ENCODE data around the gene OGDH. TPM values are rescaled to one million over a fixed set of nuclear protein-coding genes. Genes with fewer than 3 reads are reported as not detected.

OGDH gene
- total and polyA plus RNA-seq, 2 of the 13 experiments (the other 11 are each of a cell fraction or from before 2014, with no cell fraction given), result 17.4 to 25.4 TPM

GRCh38 chr7:44565097-44565794 is 41.2 kb upstream of the OGDH start (continued):
- TF ChIP-seq ZNF687 (CRISPR knock-in tag; IDR thresholded peaks at IDR 0.05) (peak; percentile 74), ZNF543 (CRISPR knock-in tag; IDR thresholded peaks at IDR 0.05) (no peak), NR2F6 (IDR thresholded peaks at IDR 0.05) (no peak), NR2F6 (CRISPR knock-in tag; IDR thresholded peaks at IDR 0.05) (no peak), AGO2 (optimal IDR thresholded peaks at IDR 0.05; ENCODE audit: low read depth, low read length) (peak; percentile 44), KDM3A (CRISPR knock-in tag; IDR thresholded peaks at IDR 0.05; ENCODE audit: low read depth) (peak; percentile 52; the same call in 1 of the 2 replicates), ZFX (CRISPR knock-in tag; IDR thresholded peaks at IDR 0.05; ENCODE audit: low read depth) (no peak), CEBPB (IDR thresholded peaks at IDR 0.05; ENCODE audit: borderline replicate concordance, low read depth, low read length) (no peak), MATR3 (CRISPR knock-in tag; IDR thresholded peaks at IDR 0.05) (no peak), GABPB1 (CRISPR knock-in tag; IDR thresholded peaks at IDR 0.05) (peak; percentile 42; the same call in 1 of the 2 replicates), UBTF (CRISPR knock-in tag; IDR thresholded peaks at IDR 0.05) (0 out of 2 replicates have a peak, but pooled peaks have one; percentile 11), ZNF557 (CRISPR knock-in tag; IDR thresholded peaks at IDR 0.05) (no peak), ZNF574 (CRISPR knock-in tag; IDR thresholded peaks at IDR 0.05) (0 out of 2 replicates have a peak, but pooled peaks have one; percentile 19), MED1 (CRISPR knock-in tag; IDR thresholded peaks at IDR 0.05) (peak; percentile 39; the same call in 1 of the 2 replicates), RAD21 (CRISPR knock-in tag; IDR thresholded peaks at IDR 0.05) (peak; percentile 88), ZFY (CRISPR knock-in tag; IDR thresholded peaks at IDR 0.05) (peak; percentile 41; the same call in 1 of the 2 replicates), ASH2L (IDR thresholded peaks at IDR 0.05; ENCODE audit: insufficient read length, low read depth, low read length) (peak; percentile 26), SCMH1 (CRISPR knock-in tag; IDR thresholded peaks at IDR 0.05; ENCODE audit: borderline replicate concordance) (no peak), SALL1 (CRISPR knock-in tag; IDR thresholded peaks at IDR 0.05) (peak; percentile 32; the same call in 1 of the 2 replicates), HOXA3 (CRISPR knock-in tag; IDR thresholded peaks at IDR 0.05) (peak; percentile 32; the same call in 1 of the 2 replicates), ZSCAN20 (CRISPR knock-in tag; IDR thresholded peaks at IDR 0.05; ENCODE audit: borderline replicate concordance) (0 out of 2 replicates have a peak, but pooled peaks have one; percentile 60)
